Parathyroid adenoma (tissue), 2 donors: ENCODE results near the gene ZCCHC7.

Experiments
- H2AFZ ChIP-seq: fragments of 300-600 bp; sonication (generic); one replicate; pipeline ENCODE4 v1.7.0; 2017; ENCODE audit warnings: antibody characterized with exemption, mild to moderate bottlenecking
- H3K27ac ChIP-seq: fragments of 300-600 bp; sonication (generic); one replicate; pipeline ENCODE4 v1.7.0; 2017
- H3K27me3 ChIP-seq: fragments of 300-600 bp; sonication (generic); one replicate; pipeline ENCODE4 v1.7.0; 2017; ENCODE audit warnings: low read length; ENCODE audit not compliant: control insufficient read depth, insufficient read depth
- H3K36me3 ChIP-seq: fragments of 300-600 bp; sonication (generic); one replicate; pipeline ENCODE4 v1.7.0; 2017; ENCODE audit warnings: low read length; ENCODE audit not compliant: control insufficient read depth, insufficient read depth
- H3K4me1 ChIP-seq: fragments of 300-600 bp; sonication (generic); one replicate; pipeline ENCODE4 v1.7.0; 2017; ENCODE audit warnings: control low read depth
- H3K4me2 ChIP-seq: fragments of 300-600 bp; sonication (generic); one replicate; pipeline ENCODE4 v1.7.0; 2017; ENCODE audit warnings: low read length
- H3K4me3 ChIP-seq: fragments of 300-600 bp; sonication (generic); one replicate; pipeline ENCODE4 v1.7.0; 2017; ENCODE audit warnings: low read depth, low read length
- H3K79me2 ChIP-seq: fragments of 300-600 bp; sonication (generic); one replicate; pipeline ENCODE4 v1.7.0; 2017; ENCODE audit warnings: control low read depth
- H3K9ac ChIP-seq: fragments of 300-600 bp; sonication (generic); one replicate; pipeline ENCODE4 v1.7.0; 2017; ENCODE audit warnings: mild to moderate bottlenecking
- H3K9me3 ChIP-seq: fragments of 300-600 bp; sonication (generic); one replicate; pipeline ENCODE4 v1.7.0; 2017; ENCODE audit warnings: low read length; ENCODE audit not compliant: control insufficient read depth
- TF ChIP-seq, protein P1 (sequence below): fragments of 300-600 bp; sonication (generic); IDR thresholded peaks from one replicate; pipeline ENCODE4 v1.7.0; 2017; ENCODE audit warnings: antibody characterized with exemption, mild to moderate bottlenecking
- donor health status: primary hyperparathyroidism.

ZCCHC7 gene

DNA sequence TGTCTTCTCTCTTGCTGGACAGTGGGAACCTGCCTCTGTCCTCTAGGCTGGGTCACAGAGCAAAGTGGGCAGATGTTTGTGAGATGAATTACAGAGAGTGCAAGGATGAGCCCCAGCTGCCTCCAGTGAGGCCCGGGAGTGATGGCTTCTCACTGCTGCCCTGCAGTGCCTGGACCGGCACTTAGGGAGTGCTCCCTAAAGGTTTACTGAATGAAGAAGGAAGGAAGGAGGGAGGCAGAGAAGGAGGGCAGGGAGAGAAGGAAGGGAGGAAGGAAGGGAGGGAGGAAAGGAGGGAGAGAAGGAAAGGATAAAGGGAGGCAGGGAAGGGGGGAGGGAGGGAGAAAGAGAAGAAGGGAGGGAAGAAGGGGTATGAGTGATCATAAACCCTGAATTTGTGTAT is 259.5 kb downstream of the ZCCHC7 start:
- H3K27me3 ChIP-seq: no peaks in the 10 kb centered on the region
- H3K36me3 ChIP-seq: no peaks in the 10 kb centered on the region
- no peak overlapping the region for H3K9ac ChIP-seq
- no peaks in the 10 kb centered on the region for H3K79me2 ChIP-seq
- TF ChIP-seq, protein P1, sequence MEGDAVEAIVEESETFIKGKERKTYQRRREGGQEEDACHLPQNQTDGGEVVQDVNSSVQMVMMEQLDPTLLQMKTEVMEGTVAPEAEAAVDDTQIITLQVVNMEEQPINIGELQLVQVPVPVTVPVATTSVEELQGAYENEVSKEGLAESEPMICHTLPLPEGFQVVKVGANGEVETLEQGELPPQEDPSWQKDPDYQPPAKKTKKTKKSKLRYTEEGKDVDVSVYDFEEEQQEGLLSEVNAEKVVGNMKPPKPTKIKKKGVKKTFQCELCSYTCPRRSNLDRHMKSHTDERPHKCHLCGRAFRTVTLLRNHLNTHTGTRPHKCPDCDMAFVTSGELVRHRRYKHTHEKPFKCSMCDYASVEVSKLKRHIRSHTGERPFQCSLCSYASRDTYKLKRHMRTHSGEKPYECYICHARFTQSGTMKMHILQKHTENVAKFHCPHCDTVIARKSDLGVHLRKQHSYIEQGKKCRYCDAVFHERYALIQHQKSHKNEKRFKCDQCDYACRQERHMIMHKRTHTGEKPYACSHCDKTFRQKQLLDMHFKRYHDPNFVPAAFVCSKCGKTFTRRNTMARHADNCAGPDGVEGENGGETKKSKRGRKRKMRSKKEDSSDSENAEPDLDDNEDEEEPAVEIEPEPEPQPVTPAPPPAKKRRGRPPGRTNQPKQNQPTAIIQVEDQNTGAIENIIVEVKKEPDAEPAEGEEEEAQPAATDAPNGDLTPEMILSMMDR: no peak
- H3K27ac ChIP-seq: no peak overlapping the region
- H2AFZ ChIP-seq: no peak overlapping the region
- H3K9me3 ChIP-seq: no peaks in the 10 kb centered on the region
- H3K4me1 ChIP-seq: no peaks in the 10 kb centered on the region
- no peak overlapping the region for H3K4me2 ChIP-seq
- no peak overlapping the region for H3K4me3 ChIP-seq

DNA sequence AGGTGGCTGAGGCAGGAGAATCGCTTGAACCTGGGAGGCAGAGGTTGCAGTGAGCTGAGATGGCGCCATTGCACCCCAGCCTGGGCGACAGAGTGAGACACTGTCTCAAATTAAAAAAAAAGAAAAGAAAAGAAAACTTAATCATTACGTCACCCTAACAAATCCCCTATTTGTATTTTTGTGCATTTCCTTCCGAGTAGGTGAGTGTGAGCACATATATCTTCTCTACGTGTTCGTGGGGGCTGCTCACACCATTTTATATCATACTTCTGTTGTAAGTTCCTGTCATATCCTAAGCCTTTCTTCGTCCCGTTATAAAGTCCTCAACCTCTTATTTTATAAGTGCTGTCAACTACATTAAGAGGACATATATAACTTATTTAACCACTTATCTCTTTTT is 260.2 kb downstream of the ZCCHC7 start:
- Histone ChIP-seq H3K27me3 (no peaks in the 10 kb centered on the region), H3K9ac (no peak overlapping the region), H3K36me3 (no peaks in the 10 kb centered on the region), H3K4me3 (no peak overlapping the region), H2AFZ (no peak overlapping the region), H3K27ac (no peak overlapping the region), H3K9me3 (no peaks in the 10 kb centered on the region), H3K4me2 (no peak overlapping the region), H3K4me1 (no peaks in the 10 kb centered on the region), H3K79me2 (no peaks in the 10 kb centered on the region)
- TF ChIP-seq, protein P1: no peak

DNA sequence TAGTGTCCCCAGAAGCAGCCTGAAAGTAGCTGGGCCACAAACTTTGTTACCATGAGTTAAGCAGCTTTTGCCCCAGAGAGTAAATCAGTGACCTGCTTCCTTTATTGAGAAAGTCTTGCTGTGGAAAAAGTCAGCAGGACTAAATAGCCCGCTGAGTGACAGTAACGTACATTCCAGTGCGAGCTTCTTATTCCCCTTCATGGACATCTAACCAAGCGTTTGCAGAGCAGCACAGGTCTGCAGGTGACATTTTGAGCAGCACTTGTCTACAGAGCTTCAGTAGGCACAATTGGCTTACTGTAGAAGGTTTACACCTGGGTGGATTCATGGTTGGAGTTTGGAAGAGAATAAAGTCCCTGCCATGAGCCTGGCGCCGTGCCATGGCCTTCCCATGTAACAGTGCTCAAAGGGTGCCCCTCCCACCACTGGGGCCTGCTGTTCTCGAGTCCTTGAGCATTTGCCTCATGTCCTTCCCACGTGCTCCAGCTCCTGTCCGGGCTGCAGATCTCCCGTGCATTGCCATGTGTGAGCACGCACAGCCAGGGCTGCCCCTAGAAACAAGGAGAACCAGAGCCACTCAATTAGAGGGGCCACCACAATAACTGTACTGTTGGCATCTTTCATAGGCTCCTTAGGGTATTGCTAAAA is 260.8 kb downstream of the ZCCHC7 start:
- H3K27ac ChIP-seq: no peak overlapping the region
- no peaks in the 10 kb centered on the region for H3K27me3 ChIP-seq
- no peaks in the 10 kb centered on the region for H3K36me3 ChIP-seq
- H3K4me2 ChIP-seq: no peak overlapping the region
- no peaks in the 10 kb centered on the region for H3K9me3 ChIP-seq
- H3K4me1 ChIP-seq: no peaks in the 10 kb centered on the region
- H3K4me3 ChIP-seq: no peak overlapping the region
- no peaks in the 10 kb centered on the region for H3K79me2 ChIP-seq
- H2AFZ ChIP-seq: no peak overlapping the region
- TF ChIP-seq, protein P1: no peak
- no peak overlapping the region for H3K9ac ChIP-seq

DNA sequence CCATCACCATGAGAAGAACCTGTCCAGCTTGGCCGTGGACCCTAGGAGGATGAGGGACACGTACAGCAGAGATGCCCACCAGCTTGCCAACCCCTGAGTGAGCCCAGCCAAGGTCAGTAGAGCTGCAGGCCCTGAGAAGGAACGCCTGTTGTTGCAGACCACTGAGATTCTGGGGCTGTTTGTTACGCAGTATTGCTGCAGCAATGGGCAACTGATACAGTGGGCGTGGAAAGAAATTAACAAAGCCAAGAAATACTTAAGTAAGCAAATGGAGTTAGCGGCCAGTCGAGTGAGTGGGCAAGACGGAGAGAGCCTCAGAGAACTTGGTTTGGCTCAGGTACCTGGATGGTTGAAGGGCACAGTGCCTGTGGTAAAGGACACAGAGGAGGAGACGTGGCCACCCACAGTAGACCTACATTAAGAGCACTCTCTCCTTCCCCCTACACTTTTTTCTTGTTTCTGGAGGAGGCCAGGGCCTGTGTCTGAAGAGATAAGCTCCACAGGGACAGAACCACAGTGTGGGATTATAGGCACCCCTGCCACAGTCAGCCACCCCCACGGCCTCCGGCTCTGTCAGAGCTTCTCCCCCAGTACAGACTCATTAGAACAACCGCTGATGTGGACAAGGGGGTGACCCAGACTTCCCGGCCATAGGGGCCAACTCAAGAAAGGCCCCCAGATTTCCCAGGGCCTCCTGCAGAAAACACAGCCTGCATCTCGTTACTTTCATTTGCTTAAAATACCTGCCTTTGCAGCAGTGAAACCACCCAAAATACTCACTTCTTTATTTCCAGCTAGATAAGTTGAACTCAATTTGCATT is 262.0 kb downstream of the ZCCHC7 start:
- Histone ChIP-seq H3K9me3 (no peaks in the 10 kb centered on the region), H3K4me2 (no peak overlapping the region), H3K79me2 (no peaks in the 10 kb centered on the region), H3K27me3 (no peaks in the 10 kb centered on the region), H3K4me1 (no peaks in the 10 kb centered on the region), H3K9ac (no peak overlapping the region), H2AFZ (no peak overlapping the region), H3K27ac (no peak overlapping the region), H3K36me3 (no peaks in the 10 kb centered on the region), H3K4me3 (no peak overlapping the region)
- TF ChIP-seq, protein P1: no peak
